Tibial nerve (tissue), 3 donors: ENCODE results near the gene RGPD8.

Source experiments
- POLR2A ChIP-seq, 2 donors: fragments of 450-650 bp; IDR thresholded peaks; one replicate each; pipeline ENCODE4 v1.6.1; 2017; ENCODE audit warnings: antibody characterized with exemption in 2 of 2, mild to moderate bottlenecking in 2 of 2, moderate library complexity in 2 of 2
- TF ChIP-seq, protein P1 (sequence below), 5 experiments: fragments of 200-600 bp in 3 of 5; fragments of 450-650 bp in 2 of 5; sonication (generic) in 3 of 5; IDR thresholded peaks; one replicate each; pipeline ENCODE4 v1.5.1; 2016 to 2019; ENCODE audit warnings: antibody characterized with exemption in 5 of 5, mild to moderate bottlenecking in 3 of 5, moderate library complexity in 2 of 5

DNA sequence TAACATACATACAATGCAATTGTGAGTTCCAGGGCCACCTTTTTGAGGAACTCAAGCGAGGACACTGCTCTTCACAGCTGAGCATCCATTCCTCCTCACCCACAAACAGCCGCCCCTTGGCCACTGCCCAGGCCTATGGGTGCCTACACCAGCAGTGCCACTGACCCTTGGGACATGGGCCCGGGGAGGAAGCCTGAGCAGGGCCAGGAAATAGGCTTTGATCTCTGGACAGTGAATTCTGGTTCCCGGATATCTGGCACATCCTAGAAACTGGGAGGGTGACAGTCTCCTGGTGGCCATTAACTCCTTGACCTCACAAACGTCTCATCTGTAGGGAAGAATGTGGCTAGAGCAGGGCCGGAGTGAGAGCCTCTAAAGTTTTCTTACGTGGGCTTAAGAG lies 43.0 kb upstream of the RGPD8 start:
- TF ChIP-seq, protein P1, sequence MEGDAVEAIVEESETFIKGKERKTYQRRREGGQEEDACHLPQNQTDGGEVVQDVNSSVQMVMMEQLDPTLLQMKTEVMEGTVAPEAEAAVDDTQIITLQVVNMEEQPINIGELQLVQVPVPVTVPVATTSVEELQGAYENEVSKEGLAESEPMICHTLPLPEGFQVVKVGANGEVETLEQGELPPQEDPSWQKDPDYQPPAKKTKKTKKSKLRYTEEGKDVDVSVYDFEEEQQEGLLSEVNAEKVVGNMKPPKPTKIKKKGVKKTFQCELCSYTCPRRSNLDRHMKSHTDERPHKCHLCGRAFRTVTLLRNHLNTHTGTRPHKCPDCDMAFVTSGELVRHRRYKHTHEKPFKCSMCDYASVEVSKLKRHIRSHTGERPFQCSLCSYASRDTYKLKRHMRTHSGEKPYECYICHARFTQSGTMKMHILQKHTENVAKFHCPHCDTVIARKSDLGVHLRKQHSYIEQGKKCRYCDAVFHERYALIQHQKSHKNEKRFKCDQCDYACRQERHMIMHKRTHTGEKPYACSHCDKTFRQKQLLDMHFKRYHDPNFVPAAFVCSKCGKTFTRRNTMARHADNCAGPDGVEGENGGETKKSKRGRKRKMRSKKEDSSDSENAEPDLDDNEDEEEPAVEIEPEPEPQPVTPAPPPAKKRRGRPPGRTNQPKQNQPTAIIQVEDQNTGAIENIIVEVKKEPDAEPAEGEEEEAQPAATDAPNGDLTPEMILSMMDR (IDR thresholded peaks at IDR 0.05) = no peak
- no peak for TF ChIP-seq POLR2A (IDR thresholded peaks at IDR 0.05)
